C1 segment of cervical spinal cord (tissue), 14 donors: ENCODE data around the gene FBXO28.

Experiments
- DNase-seq, 14 donors: peaks; one replicate each; lab custom pipeline; 2025; lab: John Stamatoyannopoulos, UW

The FBXO28 gene

DNA sequence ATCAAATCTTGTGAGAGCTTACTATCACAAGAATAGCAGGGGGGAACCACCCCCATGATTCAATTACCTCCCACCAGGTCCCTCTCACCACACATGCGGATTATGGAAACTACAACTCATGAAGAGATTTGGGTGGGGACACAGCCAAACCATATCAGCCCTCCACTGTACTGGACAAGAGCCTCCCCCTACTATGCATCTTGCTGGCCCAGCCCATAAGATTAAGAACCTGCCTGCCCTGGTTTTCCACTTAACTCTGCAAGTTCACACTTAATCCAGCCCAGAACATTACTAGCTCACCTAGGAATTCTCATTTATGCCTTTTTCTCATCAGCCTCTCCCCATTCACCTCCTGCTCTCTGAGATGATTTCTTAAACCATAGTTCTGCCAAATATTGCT, 18.0 kb upstream of the FBXO28 start:
- no peak for DNase-seq

DNA sequence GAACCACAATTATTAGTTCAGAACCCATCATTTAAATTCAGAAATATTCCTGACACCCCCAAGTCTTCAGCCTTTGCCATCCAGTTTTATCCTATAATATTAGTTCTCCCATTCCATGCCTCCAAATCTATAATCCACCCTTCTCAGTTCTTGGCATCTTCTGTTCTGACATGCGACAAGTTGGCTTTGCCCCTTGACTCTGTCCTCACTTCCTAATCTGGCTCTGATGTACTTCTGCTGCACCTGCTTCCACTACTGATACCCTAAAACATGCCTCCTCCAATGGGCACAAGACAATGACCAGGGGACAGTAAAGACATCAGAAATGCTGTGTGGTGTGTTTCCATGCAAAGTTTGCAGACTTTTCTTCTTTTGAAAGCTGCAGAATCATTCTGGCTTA, 17.1 kb upstream of the FBXO28 start:
- DNase-seq, result no peak

DNA sequence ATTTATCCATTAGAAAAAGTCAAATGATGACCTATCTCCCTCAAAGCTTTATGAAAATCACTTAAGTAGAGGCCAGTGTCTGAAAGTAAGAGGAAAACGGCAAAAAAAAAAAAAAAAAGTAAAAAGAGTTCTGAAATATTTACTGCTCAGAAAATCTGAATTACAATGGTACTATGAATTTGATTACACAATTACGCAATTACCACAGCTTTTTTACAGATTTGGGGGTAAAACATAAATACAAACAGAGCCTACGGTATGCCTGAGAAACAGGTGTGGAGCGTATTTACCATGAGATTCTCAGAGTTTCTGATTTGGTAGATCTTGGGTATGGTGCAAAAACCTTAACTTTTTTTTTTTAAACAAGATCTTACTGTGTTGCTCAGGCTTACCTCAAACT, 15.9 kb upstream of the FBXO28 start:
- no peak for DNase-seq

DNA sequence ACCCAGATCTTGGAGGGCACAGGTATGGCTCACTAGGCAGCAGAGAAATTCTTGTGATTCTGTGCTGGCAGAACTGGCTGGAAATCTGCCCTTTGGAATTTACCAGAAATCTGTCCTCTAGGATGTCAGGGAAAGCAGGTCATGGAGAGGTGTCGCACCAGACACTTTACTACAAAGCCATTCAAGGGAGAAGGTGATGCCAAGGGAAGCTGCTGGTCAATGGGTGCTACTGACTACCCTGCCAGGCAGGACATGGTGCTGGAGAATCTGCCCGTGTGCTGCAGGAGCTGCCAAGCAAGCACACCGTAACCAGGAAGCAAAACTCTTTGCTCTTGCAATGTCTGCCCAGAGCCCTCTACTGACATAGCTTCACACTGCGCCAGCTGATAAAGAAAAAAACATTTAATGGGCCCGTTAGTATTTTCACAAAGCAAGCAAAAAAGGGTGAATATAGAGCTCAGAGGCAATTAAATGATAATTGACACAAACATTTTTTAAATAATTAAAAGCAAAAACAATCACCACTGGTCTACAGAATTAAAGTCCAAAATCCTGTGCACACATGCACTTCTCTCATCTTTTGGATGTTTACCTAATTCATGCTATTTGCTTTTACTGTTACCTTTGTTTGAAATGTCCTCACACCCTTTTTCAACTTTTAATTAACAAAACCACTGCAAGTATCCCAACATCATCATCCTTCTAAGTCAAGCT, 7.2 kb upstream of the FBXO28 start:
- no peak for DNase-seq

DNA sequence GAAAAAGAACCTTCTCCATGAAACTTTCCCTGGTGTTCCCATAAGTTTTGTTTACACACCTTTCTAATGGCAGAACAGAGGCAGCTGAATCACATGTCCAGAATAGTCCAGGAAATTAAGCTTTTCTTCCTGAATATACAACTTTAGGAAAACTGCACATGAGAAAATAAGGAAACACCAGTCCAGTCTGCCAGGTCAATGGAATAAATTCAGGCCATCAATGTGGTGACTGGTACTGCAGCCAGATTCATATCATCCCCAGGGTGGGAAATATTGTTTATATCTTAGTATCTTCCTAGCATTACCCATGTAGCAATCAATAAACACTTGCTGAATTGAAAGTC, 6.7 kb upstream of the FBXO28 start:
- DNase-seq, result no peak

DNA sequence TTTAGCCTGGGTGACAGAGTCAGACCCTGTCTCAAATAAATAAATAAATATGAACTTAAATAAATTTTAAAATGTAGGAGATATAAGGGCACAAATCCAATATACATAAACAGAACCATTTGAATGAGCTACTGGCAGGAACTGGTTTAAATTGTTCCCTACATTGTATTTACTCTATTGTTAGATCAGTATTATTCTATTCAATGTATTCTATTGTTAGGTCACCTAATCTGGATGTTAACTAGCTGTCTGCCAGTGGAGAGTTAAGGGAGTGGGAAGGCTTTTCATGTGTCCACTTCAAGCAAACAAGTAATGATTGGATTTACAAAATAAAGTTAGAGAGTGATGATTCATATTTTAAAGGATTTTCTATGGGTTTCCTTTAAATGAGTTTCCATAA, 4.9 kb upstream of the FBXO28 start:
- no peak for DNase-seq

DNA sequence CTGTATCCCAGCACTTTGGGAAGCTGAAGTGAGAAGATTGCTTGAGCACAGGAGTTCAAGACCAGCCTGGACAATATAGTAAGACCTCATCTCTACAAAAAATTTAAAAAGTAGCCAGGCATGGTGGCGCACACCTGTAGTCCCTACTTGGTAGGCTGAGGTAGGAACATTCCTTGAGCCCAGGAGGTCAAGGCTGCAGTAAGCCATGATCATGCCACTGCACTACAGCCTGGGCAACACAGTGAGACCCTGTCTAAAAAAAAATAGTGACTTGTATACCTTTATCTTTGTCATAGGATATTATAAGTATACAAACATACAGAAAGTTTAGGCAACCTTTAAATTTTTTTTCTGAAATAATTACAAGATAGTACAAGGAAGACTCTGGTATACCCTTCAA, 3.9 kb upstream of the FBXO28 start:
- no peak for DNase-seq

DNA sequence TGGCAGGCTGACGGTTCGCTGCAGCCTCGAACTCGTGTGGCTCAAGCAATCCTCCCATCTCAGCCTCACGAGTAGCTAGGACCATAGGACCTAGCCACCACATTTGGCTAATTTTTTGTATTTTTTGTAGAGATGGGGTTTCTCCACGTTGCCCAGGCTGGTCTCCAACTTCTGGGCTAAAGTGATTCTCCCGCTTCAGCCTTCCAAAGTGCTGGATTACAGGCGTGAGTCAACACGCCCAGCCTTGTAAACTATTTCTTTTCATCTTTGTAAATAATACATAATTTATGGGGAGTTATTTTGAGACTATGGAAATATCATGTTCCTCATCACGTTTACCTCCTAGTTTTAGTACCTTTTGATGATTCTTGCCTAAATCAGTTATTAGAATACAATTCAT, 906 bp upstream of the FBXO28 start:
- no peak for DNase-seq

DNA sequence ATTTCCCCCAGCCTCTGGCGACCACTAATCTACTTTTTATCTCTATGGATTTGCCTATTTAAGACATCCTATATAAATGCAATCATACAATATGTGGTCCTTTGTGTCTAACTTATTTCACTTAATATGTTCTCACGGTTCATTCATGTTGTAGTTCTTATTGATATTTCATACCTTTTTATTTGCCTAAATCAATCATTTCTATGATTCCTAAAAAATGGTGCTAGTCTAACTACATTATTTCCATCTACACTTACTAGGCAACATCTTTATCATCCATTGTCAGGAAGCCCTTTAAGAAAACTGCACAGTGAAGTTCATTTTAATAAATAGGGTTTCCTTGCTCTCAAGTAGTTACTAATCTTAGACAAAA, 380 bp upstream of the FBXO28 start:
- DNase-seq, result no peak

DNA sequence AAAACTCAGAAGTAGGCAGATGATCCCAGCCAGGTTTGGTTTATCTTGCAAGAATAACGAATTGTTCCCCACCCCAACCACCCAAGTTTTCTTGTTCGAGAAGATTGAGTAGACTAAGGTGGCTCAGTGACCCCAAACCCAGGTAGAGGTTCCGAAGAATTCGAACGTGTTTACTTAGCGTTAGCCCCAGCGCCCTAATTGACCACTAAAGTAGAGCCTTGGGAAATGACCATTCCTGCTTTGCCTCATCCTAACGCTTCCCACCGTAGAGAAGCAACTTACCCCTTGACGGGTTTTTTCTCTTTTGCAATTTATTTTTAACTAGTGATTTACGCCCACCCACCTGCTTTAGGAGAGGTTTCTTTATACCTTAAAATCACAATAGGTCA, 870 bp downstream of the FBXO28 start:
- peak in 2 of 14 donors; percentile 27 to 59 for DNase-seq

DNA sequence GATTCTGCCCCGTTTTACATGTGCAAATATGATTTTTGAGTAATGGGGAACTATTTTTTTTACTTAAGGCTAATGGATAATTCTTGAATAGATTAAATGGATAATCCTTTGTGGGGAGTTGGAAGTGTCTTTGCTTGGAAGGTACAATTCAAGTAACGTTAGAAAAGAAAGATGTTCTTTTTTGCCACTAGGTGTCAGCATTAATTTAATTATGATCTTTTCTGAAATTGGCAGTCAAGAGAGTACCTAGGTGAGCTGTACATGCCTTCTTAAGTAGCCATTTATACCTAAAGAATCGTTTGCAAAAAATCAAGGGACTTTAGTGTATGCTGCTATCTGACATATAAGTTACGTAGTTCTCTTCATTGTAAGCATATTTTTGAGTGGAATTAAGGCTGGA, 2.2 kb downstream of the FBXO28 start:
- peak in 1 of 14 donors; percentile 52 for DNase-seq

DNA sequence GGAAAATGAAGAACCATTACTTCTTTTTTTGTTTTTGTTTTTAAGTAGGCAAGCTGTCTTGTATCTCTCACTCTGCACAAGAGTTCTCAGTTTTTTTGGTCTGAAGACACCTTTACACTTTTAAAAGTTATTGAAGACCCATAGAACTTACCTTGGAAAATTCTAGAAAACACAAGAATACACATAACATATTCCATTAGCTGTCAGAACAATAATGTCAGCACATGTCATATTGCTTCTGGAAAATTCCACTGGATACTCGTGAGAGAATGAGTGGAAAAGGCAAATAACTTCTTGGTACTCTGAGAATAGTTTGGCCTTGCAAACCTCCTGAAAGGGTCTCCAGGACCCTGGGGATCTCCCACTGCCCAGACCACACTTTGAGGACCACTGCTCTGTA, 4.8 kb downstream of the FBXO28 start:
- no peak for DNase-seq

DNA sequence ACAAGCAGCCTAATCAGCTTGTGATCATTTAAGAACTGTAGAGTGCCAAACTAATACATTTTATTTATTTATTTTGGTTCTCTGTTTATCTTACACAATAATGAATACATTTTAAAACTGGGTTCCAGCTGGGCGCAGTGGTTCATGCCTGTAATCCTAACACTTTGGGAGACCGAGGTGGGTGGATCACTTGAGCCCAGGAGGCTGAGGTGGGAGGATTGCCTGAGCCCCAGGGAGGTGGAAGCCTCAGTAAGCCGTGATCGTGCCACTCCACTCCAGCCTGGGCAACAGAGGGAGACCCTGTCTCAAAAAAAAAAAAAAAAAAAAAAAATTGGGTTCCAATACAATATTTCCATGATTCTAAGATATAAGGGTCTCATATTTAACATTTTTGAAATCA, 9.2 kb downstream of the FBXO28 start:
- DNase-seq, result no peak

DNA sequence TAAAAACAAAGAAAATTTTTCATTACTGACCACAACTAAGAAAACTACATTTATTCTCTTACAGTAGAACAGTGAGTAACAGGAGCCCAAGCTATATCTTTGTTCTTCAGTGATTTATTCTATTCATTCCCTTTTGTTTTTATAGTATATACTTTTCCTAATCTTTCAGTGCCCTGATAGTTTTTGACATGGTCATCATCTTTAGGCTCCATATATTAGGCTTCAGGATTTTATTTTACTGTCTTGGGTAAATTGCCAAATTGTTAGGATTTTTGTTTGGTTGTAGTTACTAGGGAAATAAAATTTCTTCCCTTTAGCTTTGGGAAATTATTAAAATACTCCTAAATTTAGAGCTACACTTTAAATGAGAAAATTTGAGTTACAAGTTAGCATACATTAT, 10.3 kb downstream of the FBXO28 start:
- DNase-seq, result no peak

DNA sequence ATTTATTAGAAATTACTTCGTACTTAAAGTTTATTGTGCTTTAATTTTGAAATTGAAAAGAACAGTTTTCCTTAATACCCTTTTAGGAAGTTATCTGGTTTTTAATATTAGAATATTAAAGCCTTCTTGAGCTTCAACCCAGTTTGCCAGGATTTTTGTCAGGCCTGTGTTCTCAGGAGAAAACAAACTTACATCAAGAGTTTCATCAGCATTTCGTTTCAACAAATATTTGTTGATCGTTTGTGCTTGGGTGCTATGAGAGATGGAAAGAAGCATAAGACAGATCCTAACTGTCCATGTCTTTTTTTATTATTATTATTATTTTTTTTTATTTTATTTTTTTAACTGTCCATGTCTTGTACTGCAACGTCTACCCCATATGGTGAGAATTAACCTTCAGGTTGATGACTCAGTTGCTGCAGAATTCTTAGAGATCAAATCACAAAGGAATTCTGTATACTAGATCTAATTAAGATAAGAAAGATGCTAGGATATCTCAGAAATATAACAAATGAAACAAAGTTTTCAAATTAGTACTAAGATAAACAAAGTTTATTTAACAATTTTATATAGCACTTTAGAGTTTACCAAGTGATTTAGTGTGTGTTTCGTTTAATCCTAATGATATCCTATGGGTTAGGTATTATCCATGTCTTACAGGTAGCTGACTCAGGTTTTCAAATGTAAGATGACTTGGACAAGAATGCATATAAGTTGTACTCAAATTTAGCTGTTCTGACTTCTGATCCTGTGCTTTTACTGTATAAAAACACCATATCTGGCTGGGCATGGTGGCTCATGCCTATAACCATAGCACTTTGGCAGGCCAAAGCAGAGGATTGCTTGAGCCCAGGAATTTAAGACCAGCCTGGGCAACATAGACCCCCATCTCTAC, 14.3 kb downstream of the FBXO28 start:
- DNase-seq, result no peak

DNA sequence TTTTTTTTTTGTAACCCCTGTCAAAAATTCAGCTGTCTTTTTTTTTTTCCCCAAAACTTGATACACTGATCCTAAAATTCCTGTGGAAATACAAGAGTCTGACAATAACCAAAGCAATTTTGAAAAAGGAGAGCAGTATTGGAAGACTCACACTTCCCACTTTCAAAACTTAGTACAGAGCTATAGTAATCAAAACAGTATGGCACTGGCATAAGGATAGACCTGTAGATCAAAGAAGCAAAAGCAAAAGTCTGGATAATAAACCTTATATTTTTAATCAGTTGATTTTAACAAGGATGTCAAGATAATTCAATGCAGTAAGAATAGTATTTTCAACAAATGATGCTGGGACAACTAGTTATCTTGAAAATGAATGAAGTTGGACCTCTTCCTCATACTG, 17.3 kb downstream of the FBXO28 start:
- DNase-seq, result no peak

DNA sequence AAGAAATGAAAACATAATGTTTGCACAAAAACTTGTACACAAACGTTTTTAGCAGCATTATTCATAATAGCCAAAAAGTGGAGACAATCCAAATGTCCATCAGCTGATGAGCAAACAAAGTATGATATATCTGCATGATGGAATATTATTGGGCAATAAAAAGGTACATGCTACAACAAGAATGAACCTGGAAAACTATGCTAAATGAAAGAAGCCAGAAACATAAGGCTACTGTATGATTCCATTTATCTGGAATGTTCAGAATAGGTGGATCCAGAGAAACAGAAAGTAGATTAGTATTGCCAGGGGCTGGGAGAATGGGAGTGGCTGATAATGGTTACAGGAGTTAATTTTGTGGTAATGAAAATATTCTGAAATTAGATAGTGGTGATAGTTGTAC, 19.0 kb downstream of the FBXO28 start:
- no peak for DNase-seq

DNA sequence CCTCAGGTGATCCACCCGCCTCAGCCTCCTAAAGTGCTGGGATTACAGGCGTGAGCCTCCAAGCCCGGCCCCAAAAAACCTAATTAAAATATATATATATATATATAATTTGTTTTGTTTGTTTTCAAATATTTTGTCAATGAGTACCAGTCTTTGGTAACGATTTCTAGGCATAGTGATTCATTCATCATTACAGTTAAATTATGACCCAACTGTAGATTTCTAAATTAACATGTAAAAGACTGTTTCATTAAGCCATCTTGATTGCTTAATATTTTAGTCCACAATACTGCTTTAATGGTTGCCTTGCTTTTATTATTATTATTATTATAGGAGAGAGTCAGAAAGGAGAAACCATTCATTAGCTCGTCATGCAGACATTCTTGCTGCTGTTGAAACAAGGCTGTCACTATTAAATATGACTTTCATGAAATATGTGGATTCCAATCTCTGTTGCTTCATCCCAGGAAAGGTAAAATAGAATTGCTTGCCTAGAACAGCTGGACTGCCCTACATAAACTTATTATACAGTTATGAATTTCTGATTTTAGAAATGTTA, 19.9 kb downstream of the FBXO28 start:
- DNase-seq, result no peak

DNA sequence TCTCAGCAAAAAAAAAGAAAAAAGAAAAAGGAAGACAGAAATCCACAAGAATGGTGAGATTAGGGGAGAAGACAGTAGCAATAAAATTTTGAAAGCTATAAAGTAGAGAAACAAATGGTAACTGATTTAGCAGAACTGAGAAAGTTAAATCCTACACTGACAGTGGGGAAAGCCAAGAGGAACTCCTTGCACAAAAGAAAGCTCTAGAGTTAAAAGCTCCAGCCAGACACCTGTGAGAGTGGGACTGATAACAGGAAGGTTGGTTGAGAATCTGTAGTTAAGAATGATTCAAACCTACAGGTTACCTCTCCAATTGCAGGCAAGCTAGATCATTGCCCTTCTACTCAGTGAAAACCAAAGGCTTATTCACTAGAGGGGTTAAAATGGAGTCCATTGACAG, 23.6 kb downstream of the FBXO28 start:
- no peak for DNase-seq

DNA sequence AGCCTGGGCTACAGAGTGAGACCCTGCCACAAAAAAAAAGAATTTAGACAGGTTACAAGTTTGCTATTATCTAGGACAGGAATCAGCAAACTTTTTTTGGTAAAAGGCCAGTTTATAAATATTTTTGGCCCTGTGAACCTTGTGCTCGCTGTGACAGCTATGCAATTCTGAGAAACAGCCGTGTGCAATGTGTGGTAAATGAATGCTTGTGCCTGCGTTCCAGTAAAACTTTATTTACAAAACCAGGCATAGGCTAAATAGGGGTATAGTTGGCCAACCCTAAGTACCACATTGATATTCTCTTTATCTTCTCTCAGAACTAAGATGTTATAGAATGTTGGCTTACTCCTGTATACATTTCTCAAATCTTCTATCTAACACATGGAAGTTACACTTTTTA, 24.3 kb downstream of the FBXO28 start:
- DNase-seq, result no peak

DNA sequence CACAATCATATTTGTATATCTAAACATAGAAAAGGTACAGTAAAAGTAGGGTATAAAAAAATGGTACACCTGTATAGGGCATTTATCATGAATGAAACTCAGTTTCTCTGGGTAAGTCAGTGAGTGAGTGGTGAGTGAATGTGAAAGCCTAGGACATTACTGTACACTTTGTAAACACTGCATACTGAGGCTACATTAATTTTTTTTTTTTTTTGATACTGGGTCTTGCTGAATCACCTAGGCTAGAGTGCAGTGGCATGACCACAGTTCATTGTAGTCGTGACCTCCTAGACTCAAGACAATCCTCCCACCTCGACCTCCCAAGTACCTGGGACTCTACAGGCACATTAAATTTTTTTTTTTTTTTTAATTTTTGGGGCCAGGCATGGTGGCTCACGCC, 27.8 kb downstream of the FBXO28 start:
- no peak for DNase-seq

DNA sequence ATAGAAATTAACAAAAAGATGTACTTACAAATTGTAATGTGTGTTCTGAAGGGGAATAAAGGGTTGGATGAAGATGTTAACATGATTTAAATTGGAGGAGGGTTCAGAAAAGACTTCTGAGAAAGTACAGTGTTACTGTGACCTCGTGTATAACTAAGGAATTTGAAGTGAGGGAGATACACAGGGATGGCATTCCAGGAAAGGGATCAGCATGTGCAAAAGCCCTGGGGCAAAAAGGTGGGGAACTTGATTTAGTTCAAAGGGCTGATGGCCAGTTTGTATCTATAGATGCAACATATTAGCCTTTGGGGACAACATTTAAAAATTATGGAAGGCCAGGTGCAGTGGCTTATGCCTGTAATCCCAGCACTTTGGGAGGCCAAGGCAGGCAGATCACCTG, 35.8 kb downstream of the FBXO28 start:
- no peak for DNase-seq

DNA sequence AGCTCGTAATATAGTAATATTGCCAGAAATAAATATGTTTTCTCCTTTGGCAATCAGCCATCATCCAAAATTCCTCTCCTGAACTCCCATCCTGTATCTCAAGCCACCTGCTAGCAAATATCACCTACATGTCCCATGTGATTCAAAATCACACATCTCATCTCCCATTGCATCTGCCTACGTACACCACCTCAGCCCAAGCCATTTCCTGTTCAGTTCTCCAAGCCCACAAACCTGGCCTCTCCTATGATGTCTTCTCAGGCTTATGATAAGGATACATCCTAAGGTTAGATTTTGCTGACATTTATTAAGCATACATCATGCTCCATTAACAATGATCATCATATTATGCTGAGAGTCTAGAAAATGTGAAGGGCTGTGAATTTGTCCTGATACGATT, 37.2 kb downstream of the FBXO28 start:
- no peak for DNase-seq
